GM12891 (cell line): ENCODE data around the gene GPSM3.

ENCODE experiments used
- DNase-seq: peaks from one replicate; pipeline ENCODE4 v3.0.0; 2011; ENCODE audit warnings: low spot score; ENCODE audit not compliant: insufficient read length
- FAIRE-seq: peaks from 2 replicates; lab custom pipeline; 2011; peaks lifted over from hg19 to GRCh38; lab: Jason Lieb, UNC
- PAX5 ChIP-seq: IDR thresholded peaks from 2 replicates; pipeline ENCODE4 v1.6.1; 2011; ENCODE audit warnings: low read length, moderate library complexity, mild to moderate bottlenecking; ENCODE audit not compliant: insufficient read depth, severe bottlenecking
- POLR2A ChIP-seq: IDR thresholded peaks from 2 replicates; pipeline ENCODE4 v1.6.1; 2011; ENCODE audit warnings: low read depth, low read length, control low read depth
- POLR2AphosphoS5 ChIP-seq: IDR thresholded peaks from 2 replicates; pipeline ENCODE4 v1.6.1; 2011; ENCODE audit warnings: low read depth, low read length, control low read depth
- POU2F2 ChIP-seq: IDR thresholded peaks from 2 replicates; pipeline ENCODE4 v1.6.1; 2011; ENCODE audit warnings: low read depth, mild to moderate bottlenecking, control low read depth, low read length, moderate library complexity
- SPI1 ChIP-seq: IDR thresholded peaks from 2 replicates; pipeline ENCODE4 v1.6.1; 2011; ENCODE audit warnings: low read depth, low read length, control low read depth
- TAF1 ChIP-seq: IDR thresholded peaks from 2 replicates; pipeline ENCODE4 v1.6.1; 2011; ENCODE audit warnings: low read depth, low read length, control low read depth

The GPSM3 gene

DNA sequence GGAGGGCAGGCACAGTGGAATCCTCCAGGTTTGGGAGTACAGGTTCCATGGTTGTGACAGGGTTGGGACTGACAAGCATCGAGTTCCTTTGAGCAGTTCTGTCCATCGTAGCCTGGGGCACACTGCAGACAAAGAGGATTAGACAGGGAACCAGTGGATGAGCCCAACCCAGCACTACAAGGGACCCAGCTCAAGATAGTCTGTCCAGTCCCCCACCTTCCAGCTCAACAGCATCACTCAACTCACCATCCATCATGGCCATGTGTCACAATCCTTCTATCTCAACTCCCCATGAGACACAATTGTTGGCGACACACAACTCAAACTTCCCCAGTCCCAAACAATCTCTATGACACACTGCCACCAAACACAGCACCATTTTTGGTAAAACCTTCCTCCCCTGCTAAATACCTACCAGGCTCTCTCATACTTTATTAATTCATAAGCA, 11.8 kb upstream of the GPSM3 start:
- no peak for TF ChIP-seq TAF1
- FAIRE-seq (no peak), DNase-seq (no peak)

- no peak for FAIRE-seq
- no peak for TF ChIP-seq TAF1
- no peak for TF ChIP-seq PAX5
- no peak for TF ChIP-seq POU2F2
- no peak for TF ChIP-seq POLR2AphosphoS5
- TF ChIP-seq SPI1, result no peak
- no peak for TF ChIP-seq POLR2A
- no peak for DNase-seq
These were observed 11.2 kb upstream of the GPSM3 start for GRCh38 chr6:32203426-32204267.

- no peak for TF ChIP-seq POLR2A
- TF ChIP-seq SPI1, result no peak
- TF ChIP-seq POLR2AphosphoS5, result no peak
- TF ChIP-seq PAX5, result no peak
- TF ChIP-seq TAF1, result no peak
- no peak for TF ChIP-seq POU2F2
- DNase-seq (no peak), FAIRE-seq (no peak)
These were observed 9.7 kb upstream of the GPSM3 start for GRCh38 chr6:32202186-32202585.

- DNase-seq, result no peak
- TF ChIP-seq SPI1 (no peak), PAX5 (no peak), POLR2A (no peak), POLR2AphosphoS5 (no peak)
- FAIRE-seq, result no peak
These were observed 8.4 kb upstream of the GPSM3 start for GRCh38 chr6:32200711-32201475.

GRCh38 chr6:32198866-32199265, 6.4 kb upstream of the GPSM3 start:
- no peak for DNase-seq
- TF ChIP-seq PAX5 (no peak), POLR2A (no peak), POLR2AphosphoS5 (no peak), POU2F2 (no peak), SPI1 (no peak), TAF1 (no peak)
- no peak for FAIRE-seq

DNA sequence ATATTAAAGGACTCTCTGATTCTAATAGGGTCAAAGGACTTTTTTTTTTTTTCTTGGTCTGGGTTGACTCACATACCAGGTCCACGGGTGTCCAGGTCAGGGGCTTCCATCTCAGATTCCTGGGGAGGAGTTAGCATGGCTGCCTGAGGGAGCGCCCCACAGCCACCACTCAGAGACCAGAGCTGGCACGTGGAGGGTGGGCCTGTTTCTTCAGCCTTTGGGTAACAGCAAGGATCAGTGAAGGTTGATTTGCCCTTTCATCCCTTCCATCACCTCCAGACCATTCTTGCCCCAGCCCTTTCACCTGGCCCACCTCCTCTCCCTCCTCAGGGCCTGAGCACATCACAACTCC, 5.9 kb upstream of the GPSM3 start:
- no peak for DNase-seq
- TF ChIP-seq SPI1 (no peak), TAF1 (no peak), PAX5 (no peak), POLR2AphosphoS5 (no peak), POLR2A (no peak), POU2F2 (no peak)
- FAIRE-seq, result no peak

GRCh38 chr6:32196682-32197616, 4.5 kb upstream of the GPSM3 start:
- no peak for TF ChIP-seq POLR2A
- TF ChIP-seq TAF1, result no peak
- TF ChIP-seq SPI1, result no peak
- no peak for TF ChIP-seq PAX5
- no peak for TF ChIP-seq POU2F2
- TF ChIP-seq POLR2AphosphoS5, result no peak
- FAIRE-seq (peak; percentile 50), DNase-seq (no peak)

DNA sequence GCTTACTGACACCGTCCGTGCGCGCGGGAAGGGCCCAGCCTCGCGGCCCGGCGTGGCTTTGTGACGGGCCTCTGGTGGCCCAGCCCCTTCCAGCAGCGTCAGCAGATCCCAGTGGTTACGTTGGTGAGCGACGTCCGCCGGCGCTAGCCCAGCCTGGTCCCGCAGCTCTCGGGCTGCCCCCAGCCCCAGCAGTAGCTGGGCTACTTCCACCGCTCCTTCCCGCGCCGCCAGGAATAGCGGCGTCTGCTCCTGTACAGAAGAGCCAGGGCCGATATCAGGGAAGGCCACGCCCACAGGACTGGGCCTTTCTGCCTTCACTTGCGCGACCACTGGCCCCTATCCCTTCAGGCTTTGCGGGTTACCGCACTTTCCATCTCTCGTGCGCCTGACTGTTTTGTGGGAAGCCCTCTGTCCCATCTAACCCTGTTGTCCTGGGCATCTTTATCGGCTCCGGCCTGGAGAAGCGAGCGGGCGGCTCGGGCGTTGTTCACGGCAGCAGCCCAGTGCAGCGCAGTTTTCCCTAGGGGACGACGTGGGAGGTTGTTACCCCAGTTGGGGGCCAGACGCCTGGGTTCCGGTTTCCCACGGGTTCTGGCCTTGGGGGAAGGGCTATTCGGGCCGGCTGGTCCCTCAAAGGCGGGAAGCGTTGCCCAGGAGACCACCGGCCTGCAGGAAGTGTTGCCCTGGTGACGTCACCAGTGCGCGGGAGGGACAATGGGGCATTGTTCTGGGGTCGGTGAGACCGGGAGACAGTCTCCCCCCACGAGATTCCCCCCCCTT, 3.6 kb upstream of the GPSM3 start:
- no peak for FAIRE-seq
- DNase-seq, result peak; percentile 64
- TF ChIP-seq SPI1 (peak; percentile 29; the same call in 1 of the 2 replicates), TAF1 (peak; percentile 64; the same call in 1 of the 2 replicates), POLR2A (peak; percentile 82), POLR2AphosphoS5 (peak; percentile 86), POU2F2 (no peak), PAX5 (no peak)

GRCh38 chr6:32195652-32195901, 3.1 kb upstream of the GPSM3 start:
- peak; percentile 93 for DNase-seq
- TF ChIP-seq PAX5 (no peak), POLR2A (no peak), POLR2AphosphoS5 (no peak), SPI1 (no peak), POU2F2 (0 out of 2 replicates have a peak, but pooled peaks have one; percentile 1), TAF1 (no peak)
- FAIRE-seq, result peak; percentile 96
